ENCODE measurements around the gene TYR. TPM values are rescaled to one million over a fixed set of nuclear protein-coding genes. Genes with fewer than 3 reads are reported as not detected.

Gene TYR
- total RNA-seq, 1 experiment from 2014 or later, result not detected

DNA sequence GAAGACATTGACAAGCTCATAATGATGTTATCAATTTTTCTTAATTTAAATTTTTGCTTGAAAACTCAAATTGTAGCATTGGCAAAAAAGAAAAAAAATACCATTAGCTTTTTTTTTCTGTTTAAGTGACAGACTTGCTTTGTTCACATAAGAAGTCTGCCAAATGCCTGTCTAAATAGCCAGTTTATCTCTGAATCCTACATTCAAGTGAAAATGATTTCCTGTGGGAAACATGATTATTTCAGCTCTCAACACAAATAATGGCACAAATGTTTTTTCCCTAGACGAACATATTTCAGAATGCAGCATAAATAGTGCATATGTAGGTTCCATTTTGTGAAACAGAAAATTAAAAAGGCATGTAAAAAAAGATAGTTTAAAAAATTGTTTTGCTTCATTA lies 23.5 kb downstream of the TYR start:
- Histone ChIP-seq H2BK20ac (ENCODE audit: low read depth, low read length, poor library complexity, severe bottlenecking) (no peak overlapping the region), H4K8ac (replicated peaks; ENCODE audit: insufficient read length, low read depth, low read length) (no peak overlapping the region), H4K91ac (ENCODE audit: insufficient read length, low read depth, low read length) (no peak overlapping the region), H3K27me3 (ENCODE audit: insufficient read depth, low read length) (no peaks in the 10 kb centered on the region), H3K18ac (ENCODE audit: insufficient read length, low read depth, low read length) (no peak overlapping the region), H3K4ac (ENCODE audit: low read depth, low read length) (no peak overlapping the region), H3K27ac (ENCODE audit: insufficient read length, low read depth, low read length) (no peak overlapping the region), H2BK5ac (ENCODE audit: insufficient read length, low read length) (no peak overlapping the region), H3K79me1 (ENCODE audit: insufficient read depth, low read depth, low read length, poor library complexity, severe bottlenecking) (no peaks in the 10 kb centered on the region), H3K79me2 (ENCODE audit: insufficient read depth, low read length) (no peaks in the 10 kb centered on the region), H3K9ac (ENCODE audit: extremely low read depth, insufficient read length, low read length) (no peak overlapping the region), H2BK120ac (ENCODE audit: low read depth, low read length, poor library complexity, severe bottlenecking) (no peak overlapping the region), H3K4me2 (ENCODE audit: insufficient read depth, insufficient read length, low read length) (no peak overlapping the region), H3K23ac (ENCODE audit: insufficient read length, low read depth, low read length) (no peak overlapping the region), H2AFZ (ENCODE audit: low read length) (no peak overlapping the region), H3K14ac (ENCODE audit: insufficient read depth, low read length) (no peak overlapping the region), H2BK15ac (ENCODE audit: low read depth, low read length) (no peak overlapping the region), H3K56ac (ENCODE audit: insufficient read length, low read depth, low read length) (no peak overlapping the region), H3K4me1 (ENCODE audit: insufficient read depth, low read length) (no peaks in the 10 kb centered on the region; the same call in 1 of the 2 replicates), H4K5ac (ENCODE audit: insufficient read length, low read depth, low read length) (no peak overlapping the region), H4K20me1 (ENCODE audit: control insufficient read depth, insufficient read depth, insufficient read length) (no peaks in the 10 kb centered on the region), H2AK5ac (ENCODE audit: insufficient read length, low read length) (no peak overlapping the region), H3T11ph (ENCODE audit: low read length) (no peak overlapping the region), H3K9me3 (ENCODE audit: control insufficient read depth, low read depth, low read length) (no peaks in the 10 kb centered on the region), H2BK12ac (ENCODE audit: insufficient read length, low read depth, low read length) (no peak overlapping the region), H3K23me2 (ENCODE audit: insufficient read length, low read depth, low read length, poor library complexity, severe bottlenecking) (no peaks in the 10 kb centered on the region)
- Mint-ChIP-seq H3K4me1 (peaks cover 10% of the 10 kb centered on the region in 2 experiments), H3K36me3 (ENCODE audit: insufficient read depth in 1 of 3, low read depth in 3 of 3) (no peaks in the 10 kb centered on the region), H3K9me3 (no peaks in the 10 kb centered on the region), H3K27ac (no peak overlapping the region), H3K4me3 (no peak overlapping the region), H3K27me3 (ENCODE audit: low read depth) (no peaks in the 10 kb centered on the region)
- no peak for DNase-seq
- no CpG with 5 or more reads among the region's 1 CpG for WGBS (ENCODE audit: extremely low coverage, insufficient read length, low lambda C conversion rate)
- TF ChIP-seq, protein P1, sequence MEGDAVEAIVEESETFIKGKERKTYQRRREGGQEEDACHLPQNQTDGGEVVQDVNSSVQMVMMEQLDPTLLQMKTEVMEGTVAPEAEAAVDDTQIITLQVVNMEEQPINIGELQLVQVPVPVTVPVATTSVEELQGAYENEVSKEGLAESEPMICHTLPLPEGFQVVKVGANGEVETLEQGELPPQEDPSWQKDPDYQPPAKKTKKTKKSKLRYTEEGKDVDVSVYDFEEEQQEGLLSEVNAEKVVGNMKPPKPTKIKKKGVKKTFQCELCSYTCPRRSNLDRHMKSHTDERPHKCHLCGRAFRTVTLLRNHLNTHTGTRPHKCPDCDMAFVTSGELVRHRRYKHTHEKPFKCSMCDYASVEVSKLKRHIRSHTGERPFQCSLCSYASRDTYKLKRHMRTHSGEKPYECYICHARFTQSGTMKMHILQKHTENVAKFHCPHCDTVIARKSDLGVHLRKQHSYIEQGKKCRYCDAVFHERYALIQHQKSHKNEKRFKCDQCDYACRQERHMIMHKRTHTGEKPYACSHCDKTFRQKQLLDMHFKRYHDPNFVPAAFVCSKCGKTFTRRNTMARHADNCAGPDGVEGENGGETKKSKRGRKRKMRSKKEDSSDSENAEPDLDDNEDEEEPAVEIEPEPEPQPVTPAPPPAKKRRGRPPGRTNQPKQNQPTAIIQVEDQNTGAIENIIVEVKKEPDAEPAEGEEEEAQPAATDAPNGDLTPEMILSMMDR (conservative IDR thresholded peaks at IDR 0.05), result no peak
